Neural cell (in vitro differentiated cells): ENCODE measurements around the gene TPR. TPM values are rescaled to one million over a fixed set of nuclear protein-coding genes. Genes with fewer than 3 reads are reported as not detected.

Experiments
- H2AFZ ChIP-seq: fragments of 200-600, 300-800 bp; sonication (generic), shearing (Covaris generic); 2 replicates; pipeline ENCODE4 v1.6.0; 2014; ENCODE audit warnings: low read depth, mild to moderate bottlenecking, antibody characterized with exemption, low read length, moderate library complexity
- H3F3A ChIP-seq: fragments of 200-600 bp; shearing (Covaris generic); 2 replicates; pipeline ENCODE4 v1.6.1; 2016; ENCODE audit warnings: mild to moderate bottlenecking, moderate library complexity, mixed read lengths, antibody characterized with exemption, low read length; ENCODE audit not compliant: insufficient read depth, poor library complexity, severe bottlenecking
- H3K27ac ChIP-seq: fragments of 200-600, 300-800 bp; sonication (generic), shearing (Covaris generic); 2 replicates; pipeline ENCODE4 v1.5.1; 2014; ENCODE audit warnings: mild to moderate bottlenecking, low read length, moderate library complexity
- H3K27me3 ChIP-seq: fragments of 300-800, 200-600 bp; sonication (generic), shearing (Covaris generic); 2 replicates; pipeline ENCODE4 v1.6.0; 2014; ENCODE audit warnings: mild to moderate bottlenecking, low read depth, low read length, moderate library complexity; ENCODE audit not compliant: insufficient read depth
- H3K36me3 ChIP-seq: fragments of 300-800, 200-600 bp; sonication (generic), shearing (Covaris generic); 2 replicates; pipeline ENCODE4 v1.5.1; 2014; ENCODE audit warnings: mild to moderate bottlenecking, antibody characterized with exemption, low read length, moderate library complexity; ENCODE audit not compliant: insufficient read depth
- H3K4me2 ChIP-seq: fragments of 300-800, 200-600 bp; sonication (generic), shearing (Covaris generic); 2 replicates; pipeline ENCODE4 v1.6.0; 2014; ENCODE audit warnings: mild to moderate bottlenecking, low read length
- H3K4me3 ChIP-seq: fragments of 300-800, 200-600 bp; sonication (generic), shearing (Covaris generic); 2 replicates; pipeline ENCODE4 v1.5.1; 2014; ENCODE audit warnings: mild to moderate bottlenecking, low read length, moderate library complexity
- H3K79me2 ChIP-seq: fragments of 200-600 bp; shearing (Covaris generic); replicated peaks from 2 replicates; pipeline ENCODE4 v1.6.0; 2014; ENCODE audit warnings: mild to moderate bottlenecking, low read length, moderate library complexity; ENCODE audit not compliant: insufficient read depth
- H3K9ac ChIP-seq: fragments of 300-800, 200-600 bp; sonication (generic), shearing (Covaris generic); 2 replicates; pipeline ENCODE4 v1.6.1; 2016; ENCODE audit warnings: mild to moderate bottlenecking, low read length, mixed read lengths
- H3K9me2 ChIP-seq: fragments of 200-600 bp; shearing (Covaris generic); 2 replicates; pipeline ENCODE4 v1.6.1; 2016; ENCODE audit warnings: mild to moderate bottlenecking, low read length, mixed read lengths; ENCODE audit not compliant: insufficient read depth
- H3K9me3 ChIP-seq: fragments of 200-600, 300-800 bp; sonication (generic), shearing (Covaris generic); 2 replicates; pipeline ENCODE4 v1.6.1; 2016; ENCODE audit warnings: mild to moderate bottlenecking, mixed run types, low read length, moderate library complexity, mixed read lengths
- H4K20me1 ChIP-seq: fragments of 200-600 bp; shearing (Covaris generic); 2 replicates; pipeline ENCODE4 v1.6.1; 2016; ENCODE audit warnings: mild to moderate bottlenecking, mixed run types; ENCODE audit not compliant: insufficient read depth
- EP300 ChIP-seq: fragments of 450-650 bp; conservative IDR thresholded peaks from 2 replicates; pipeline ENCODE4 v1.6.1; 2014; ENCODE audit warnings: antibody characterized with exemption, mild to moderate bottlenecking, moderate library complexity; ENCODE audit not compliant: poor library complexity, severe bottlenecking
- EZH2 ChIP-seq: fragments of 200-600, 300-800 bp; shearing (Covaris generic), sonication (generic); IDR thresholded peaks from 2 replicates; pipeline ENCODE4 v1.6.1; 2014; ENCODE audit warnings: antibody characterized with exemption, low read length, borderline replicate concordance, mild to moderate bottlenecking; ENCODE audit not compliant: insufficient read depth, poor library complexity, severe bottlenecking
- MXI1 ChIP-seq: fragments of 450-650 bp; conservative IDR thresholded peaks from 2 replicates; pipeline ENCODE4 v1.6.1; 2014; ENCODE audit warnings: antibody characterized with exemption, mild to moderate bottlenecking; ENCODE audit not compliant: poor library complexity, severe bottlenecking
- POLR2AphosphoS5 ChIP-seq: IDR thresholded peaks from 2 replicates; pipeline ENCODE4 v1.6.1; 2012
- RAD21 ChIP-seq: fragments of 450-650 bp; conservative IDR thresholded peaks from 2 replicates; pipeline ENCODE4 v1.6.1; 2014; ENCODE audit warnings: antibody characterized with exemption, mild to moderate bottlenecking, moderate library complexity
- SMC3 ChIP-seq: fragments of 450-650 bp; conservative IDR thresholded peaks from 2 replicates; pipeline ENCODE4 v1.6.1; 2014; ENCODE audit warnings: antibody characterized with exemption, mild to moderate bottlenecking, moderate library complexity; ENCODE audit not compliant: poor library complexity
- TAF1 ChIP-seq: IDR thresholded peaks from 2 replicates; pipeline ENCODE4 v1.6.1; 2012; ENCODE audit warnings: low read depth
- polyA plus RNA-seq: library from polyadenylated mRNA; depleted of rRNA; stranded (reverse); fragments of >200 nt; gene quantifications from 2 replicates; pipeline ENCODE4 v1.2.3, GENCODE V29; 2014
- TF ChIP-seq, protein P1 (sequence below): fragments of 450-650 bp; IDR thresholded peaks from 2 replicates; pipeline ENCODE4 v1.5.1; 2014; ENCODE audit warnings: antibody characterized with exemption, mild to moderate bottlenecking, moderate library complexity; ENCODE audit not compliant: poor library complexity, severe bottlenecking
- TF ChIP-seq, protein P2 (sequence below): IDR thresholded peaks from 2 replicates; pipeline ENCODE4 v1.6.1; 2012; ENCODE audit warnings: borderline replicate concordance

Gene TPR
- polyA plus RNA-seq, 1 donor from 2014 or later = 91.2 TPM

DNA sequence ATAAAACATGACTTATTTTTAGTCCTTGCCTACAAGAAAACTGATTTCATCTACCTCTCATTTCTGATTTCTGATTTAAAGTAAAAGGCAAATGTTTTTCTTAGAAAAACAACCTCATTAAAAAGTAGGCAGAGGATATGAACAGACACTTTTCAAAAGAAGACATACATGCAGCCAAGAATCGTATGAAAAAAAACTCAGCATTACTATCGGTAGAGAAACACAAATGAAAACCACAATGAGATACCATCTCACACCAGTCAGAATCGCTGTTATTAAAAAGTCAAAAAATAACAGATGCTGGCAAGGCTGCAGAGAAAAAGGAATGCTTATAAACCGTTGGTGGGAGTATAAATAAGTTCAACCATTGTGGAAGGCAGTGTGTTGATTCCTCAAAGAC is 16.8 kb upstream of the TPR start:
- Histone ChIP-seq H3K9me3 (no peaks in the 10 kb centered on the region), H3K9ac (no peak overlapping the region), H3K79me2 (no peaks in the 10 kb centered on the region), H3K27me3 (no peaks in the 10 kb centered on the region), H3K4me3 (no peak overlapping the region), H3K27ac (no peak overlapping the region), H2AFZ (no peak overlapping the region), H3K9me2 (no peaks in the 10 kb centered on the region), H3K4me2 (no peak overlapping the region), H3K36me3 (peaks cover 4% of the 10 kb centered on the region), H3F3A (no peaks in the 10 kb centered on the region), H4K20me1 (no peaks in the 10 kb centered on the region)
- TF ChIP-seq, protein P1, sequence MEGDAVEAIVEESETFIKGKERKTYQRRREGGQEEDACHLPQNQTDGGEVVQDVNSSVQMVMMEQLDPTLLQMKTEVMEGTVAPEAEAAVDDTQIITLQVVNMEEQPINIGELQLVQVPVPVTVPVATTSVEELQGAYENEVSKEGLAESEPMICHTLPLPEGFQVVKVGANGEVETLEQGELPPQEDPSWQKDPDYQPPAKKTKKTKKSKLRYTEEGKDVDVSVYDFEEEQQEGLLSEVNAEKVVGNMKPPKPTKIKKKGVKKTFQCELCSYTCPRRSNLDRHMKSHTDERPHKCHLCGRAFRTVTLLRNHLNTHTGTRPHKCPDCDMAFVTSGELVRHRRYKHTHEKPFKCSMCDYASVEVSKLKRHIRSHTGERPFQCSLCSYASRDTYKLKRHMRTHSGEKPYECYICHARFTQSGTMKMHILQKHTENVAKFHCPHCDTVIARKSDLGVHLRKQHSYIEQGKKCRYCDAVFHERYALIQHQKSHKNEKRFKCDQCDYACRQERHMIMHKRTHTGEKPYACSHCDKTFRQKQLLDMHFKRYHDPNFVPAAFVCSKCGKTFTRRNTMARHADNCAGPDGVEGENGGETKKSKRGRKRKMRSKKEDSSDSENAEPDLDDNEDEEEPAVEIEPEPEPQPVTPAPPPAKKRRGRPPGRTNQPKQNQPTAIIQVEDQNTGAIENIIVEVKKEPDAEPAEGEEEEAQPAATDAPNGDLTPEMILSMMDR = no peak
- TF ChIP-seq RAD21 (no peak), POLR2AphosphoS5 (no peak), EP300 (no peak), EZH2 (no peak), SMC3 (no peak), TAF1 (no peak), MXI1 (no peak)
- TF ChIP-seq, protein P2, sequence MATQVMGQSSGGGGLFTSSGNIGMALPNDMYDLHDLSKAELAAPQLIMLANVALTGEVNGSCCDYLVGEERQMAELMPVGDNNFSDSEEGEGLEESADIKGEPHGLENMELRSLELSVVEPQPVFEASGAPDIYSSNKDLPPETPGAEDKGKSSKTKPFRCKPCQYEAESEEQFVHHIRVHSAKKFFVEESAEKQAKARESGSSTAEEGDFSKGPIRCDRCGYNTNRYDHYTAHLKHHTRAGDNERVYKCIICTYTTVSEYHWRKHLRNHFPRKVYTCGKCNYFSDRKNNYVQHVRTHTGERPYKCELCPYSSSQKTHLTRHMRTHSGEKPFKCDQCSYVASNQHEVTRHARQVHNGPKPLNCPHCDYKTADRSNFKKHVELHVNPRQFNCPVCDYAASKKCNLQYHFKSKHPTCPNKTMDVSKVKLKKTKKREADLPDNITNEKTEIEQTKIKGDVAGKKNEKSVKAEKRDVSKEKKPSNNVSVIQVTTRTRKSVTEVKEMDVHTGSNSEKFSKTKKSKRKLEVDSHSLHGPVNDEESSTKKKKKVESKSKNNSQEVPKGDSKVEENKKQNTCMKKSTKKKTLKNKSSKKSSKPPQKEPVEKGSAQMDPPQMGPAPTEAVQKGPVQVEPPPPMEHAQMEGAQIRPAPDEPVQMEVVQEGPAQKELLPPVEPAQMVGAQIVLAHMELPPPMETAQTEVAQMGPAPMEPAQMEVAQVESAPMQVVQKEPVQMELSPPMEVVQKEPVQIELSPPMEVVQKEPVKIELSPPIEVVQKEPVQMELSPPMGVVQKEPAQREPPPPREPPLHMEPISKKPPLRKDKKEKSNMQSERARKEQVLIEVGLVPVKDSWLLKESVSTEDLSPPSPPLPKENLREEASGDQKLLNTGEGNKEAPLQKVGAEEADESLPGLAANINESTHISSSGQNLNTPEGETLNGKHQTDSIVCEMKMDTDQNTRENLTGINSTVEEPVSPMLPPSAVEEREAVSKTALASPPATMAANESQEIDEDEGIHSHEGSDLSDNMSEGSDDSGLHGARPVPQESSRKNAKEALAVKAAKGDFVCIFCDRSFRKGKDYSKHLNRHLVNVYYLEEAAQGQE = no peak

DNA sequence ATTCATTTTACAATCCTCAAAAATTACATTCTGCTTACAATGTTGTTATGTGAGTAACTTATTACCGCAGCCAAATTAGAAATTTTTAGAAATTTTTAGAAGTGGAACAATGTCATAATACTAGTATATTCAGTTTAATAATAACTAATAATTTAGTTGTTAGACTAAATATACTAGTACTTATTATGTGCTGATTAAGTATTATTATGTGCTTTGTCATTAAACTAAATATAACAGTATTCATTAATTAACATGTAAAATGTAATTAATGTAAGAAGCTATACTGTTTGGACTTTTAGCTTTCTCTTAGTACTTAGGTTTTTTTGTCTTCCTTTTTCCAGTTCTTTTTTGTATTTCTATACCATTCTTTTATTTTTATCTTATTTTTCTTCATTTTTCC is 15.9 kb upstream of the TPR start:
- Histone ChIP-seq H3K4me2 (no peak overlapping the region), H3K9ac (no peak overlapping the region), H3K4me3 (no peak overlapping the region), H2AFZ (no peak overlapping the region), H3K27ac (no peak overlapping the region), H3K9me3 (no peaks in the 10 kb centered on the region), H3K9me2 (no peaks in the 10 kb centered on the region), H3K27me3 (no peaks in the 10 kb centered on the region), H4K20me1 (no peaks in the 10 kb centered on the region), H3F3A (no peaks in the 10 kb centered on the region), H3K79me2 (no peaks in the 10 kb centered on the region), H3K36me3 (peaks cover 4% of the 10 kb centered on the region)
- no peak for TF ChIP-seq EZH2
- no peak for TF ChIP-seq MXI1
- TF ChIP-seq SMC3 = no peak
- TF ChIP-seq, protein P1 = no peak
- TF ChIP-seq EP300 = no peak
- TF ChIP-seq POLR2AphosphoS5 = no peak
- TF ChIP-seq TAF1 = no peak
- TF ChIP-seq, protein P2 = no peak
- no peak for TF ChIP-seq RAD21
